ENCODE data around the gene CADM1.

Gene CADM1

DNA sequence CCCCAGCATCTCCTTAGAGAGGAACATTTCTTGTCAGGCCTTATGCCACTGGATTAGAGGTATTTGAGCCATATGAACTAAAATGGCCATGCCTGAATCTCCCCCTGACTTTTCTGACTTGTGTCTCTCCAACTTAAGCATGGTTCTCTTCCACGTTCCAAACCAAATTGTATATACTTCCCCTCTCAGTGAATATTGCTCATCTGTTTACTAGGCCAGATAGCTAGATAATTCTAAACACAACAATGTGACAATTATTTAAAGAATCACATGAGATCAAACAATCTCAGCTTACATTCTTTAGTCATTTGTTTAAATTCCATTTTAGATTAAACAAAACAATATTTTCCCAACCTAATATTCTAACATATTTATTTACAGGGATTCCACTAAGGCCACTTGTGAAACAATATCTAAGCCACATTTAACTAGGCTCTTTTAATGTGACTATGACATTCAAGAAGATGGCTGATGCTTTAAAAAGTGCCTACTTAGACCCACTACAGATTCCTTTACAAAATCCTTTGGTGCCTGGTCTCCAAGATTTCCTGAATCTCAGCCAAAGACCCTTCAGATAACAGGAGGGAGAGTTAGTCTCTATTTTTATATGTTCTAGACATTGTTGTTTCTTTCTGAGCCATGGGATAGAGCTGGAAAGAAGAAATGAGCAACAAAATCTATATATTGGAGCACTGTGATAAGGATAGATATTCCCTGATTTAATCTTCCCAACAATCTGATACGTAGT, 105.7 kb downstream of the CADM1 start:
- no peak for DNase-seq (ENCODE audit: low spot score)

DNA sequence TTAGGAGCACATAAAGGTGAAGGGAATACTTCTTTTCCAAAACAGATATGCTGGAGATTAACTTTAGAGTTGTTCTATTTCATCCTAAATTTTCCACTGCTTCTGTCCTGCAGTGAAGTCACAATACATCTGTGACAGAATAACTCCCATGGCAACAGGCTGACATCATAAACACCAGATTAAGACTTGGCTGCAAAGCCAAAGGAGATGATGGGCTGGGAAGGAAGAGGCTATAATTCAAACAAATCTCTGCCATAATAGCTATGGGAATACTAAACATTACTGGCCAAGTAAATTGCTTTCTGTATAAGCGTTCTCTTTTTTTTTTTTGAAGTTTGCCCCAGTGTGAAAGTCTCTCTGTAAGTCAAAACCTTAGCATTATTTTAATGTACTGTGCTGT, 107.7 kb downstream of the CADM1 start:
- no peak for DNase-seq (ENCODE audit: low spot score)

DNA sequence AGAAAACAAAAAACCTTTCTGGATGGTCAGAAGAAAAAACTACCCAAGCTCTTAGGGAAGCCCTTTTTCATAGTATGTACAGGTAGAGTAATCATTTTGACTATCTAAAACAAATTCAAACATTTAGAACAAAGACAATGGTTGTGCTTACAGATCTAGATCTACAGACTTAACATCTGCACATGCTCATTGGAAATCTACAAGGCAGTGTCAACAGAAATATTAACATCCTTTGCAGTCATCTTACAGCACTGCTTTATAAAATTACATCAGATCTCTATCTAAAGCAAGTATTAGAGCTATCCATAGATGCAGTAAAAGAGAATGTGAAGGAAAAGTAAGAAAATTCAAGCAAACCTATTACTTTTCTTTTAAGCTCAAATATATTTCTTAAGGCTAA, 110.3 kb downstream of the CADM1 start:
- DNase-seq (ENCODE audit: low spot score), result no peak

DNA sequence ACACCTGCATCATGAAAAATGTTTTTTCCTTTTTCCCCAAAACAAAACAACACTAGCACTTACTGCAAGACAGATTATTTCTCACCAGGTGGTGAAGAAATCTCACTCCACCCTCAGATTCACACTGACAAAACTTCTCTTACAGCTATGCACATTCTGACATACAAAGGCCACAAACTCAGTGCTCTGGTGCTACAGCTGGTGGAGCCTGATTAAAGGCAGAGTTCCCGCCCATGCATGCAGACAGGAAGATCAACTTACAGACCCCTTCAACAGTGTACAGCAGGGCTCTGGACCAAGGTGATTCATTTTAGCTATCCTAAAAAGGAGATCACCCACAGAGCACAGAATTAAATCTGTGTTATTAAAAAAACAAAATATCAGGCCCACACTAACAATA, 112.6 kb downstream of the CADM1 start:
- no peak for DNase-seq (ENCODE audit: low spot score)

DNA sequence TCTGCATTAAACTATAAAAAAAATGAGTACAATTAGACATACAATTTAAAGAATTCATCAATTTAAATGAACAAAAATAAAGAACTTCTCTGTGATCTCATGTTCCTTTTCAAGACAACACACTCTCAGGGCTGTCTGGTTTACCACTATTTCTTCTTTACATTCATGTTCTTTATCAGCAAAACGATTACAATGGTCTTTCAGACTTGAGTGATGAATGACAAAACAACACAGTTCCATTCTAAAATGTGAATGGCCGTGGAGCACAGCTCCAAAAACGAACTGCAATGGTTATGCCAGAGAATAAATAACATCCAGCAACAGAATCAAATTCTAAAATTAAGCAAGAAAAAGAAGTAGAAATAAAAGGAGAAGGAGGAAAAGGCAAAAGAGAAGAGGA, 113.1 kb downstream of the CADM1 start:
- DNase-seq (ENCODE audit: low spot score), result no peak

DNA sequence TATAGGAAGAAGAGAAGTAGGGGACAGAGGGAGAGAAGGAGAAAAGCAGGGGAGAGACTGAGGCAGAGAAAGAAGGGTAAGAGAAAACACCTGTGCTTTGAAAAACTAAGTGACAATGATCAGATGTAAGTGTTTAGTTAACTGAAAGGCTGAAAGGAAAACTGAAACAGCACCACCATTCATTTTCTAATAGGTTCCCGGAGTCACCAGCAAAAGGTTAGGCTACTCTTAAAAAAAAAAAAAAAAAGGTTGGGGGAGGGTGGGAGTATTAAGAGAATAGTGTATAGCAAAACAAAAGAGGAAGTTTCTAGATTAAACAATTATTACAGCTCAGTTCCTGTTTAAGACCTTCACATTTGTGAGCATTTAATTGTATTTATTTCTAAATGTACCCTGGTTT, 113.8 kb downstream of the CADM1 start:
- DNase-seq (ENCODE audit: low spot score), result no peak

DNA sequence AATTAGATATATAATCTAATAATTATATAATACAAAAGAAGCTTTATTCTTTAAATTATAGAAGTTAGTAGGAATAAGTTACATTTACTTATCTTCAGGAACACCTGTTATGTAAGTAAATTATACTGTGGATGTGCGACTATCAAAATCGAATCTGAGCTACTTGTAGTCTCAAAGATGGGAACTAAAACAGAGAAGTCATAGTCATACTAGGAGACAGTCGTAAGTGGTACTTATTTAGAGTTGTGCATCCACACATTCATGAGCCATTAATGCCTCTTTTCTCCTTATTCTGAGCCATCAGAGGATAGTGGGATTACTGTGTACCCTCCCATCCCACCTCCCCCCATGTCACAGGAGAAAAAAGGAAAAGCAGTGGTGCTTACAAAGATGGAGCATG, 114.4 kb downstream of the CADM1 start:
- no peak for DNase-seq (ENCODE audit: low spot score)

DNA sequence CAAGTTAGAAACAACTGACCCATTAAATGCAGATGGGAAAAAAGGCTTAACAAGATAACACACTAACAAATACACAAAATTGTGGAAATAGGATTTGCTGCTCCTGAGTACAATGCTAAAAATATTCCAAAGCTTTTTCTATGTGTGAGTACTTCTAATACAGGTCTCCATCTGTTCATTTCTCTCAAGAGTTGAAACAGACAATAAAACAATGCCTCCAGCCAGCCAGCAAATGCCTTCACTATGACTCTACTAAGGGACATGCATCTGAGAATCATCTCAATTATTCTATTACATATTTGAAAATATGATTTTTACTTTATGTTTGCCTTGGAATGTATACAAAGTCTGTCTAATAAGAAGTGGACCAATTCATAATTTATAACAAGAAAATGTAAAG, 119.0 kb downstream of the CADM1 start:
- no peak for DNase-seq (ENCODE audit: low spot score)

DNA sequence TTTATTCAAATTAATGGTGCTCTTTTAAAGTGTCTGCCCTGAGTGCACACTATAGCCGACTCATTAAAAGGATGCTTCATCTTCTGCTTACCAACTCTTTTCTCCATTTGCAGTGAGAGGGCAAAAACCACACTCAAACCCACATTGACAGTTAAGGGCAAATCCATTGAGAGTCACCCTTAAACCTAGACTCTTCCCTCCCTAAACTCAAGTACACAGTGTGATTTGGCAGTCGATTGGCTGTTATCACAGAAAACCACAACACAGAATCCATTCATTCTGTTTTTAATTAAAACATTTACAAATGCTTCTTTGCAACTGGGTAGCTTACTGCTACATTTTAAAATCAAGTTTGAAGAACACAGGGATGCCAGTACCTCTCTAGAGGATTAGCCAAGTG, 120.0 kb downstream of the CADM1 start:
- DNase-seq (ENCODE audit: low spot score), result no peak

DNA sequence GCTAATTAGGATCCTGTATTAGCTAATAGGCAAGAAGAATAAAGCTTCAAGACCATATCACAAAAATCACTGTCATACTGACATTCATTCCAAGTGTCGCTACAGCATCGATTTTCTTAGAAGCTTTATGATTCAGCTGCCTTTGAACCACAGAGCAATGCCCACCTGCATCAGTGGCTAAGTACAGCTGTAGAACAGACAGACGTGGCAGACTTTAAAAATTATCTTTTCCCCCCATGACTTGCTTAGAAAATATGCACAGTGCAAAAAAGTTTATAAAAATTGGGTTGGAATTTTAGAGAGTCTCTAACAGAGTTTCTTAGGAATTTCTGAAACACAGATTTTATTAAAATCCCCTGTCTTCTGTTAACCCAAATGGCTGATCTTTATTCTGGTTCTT, 120.8 kb downstream of the CADM1 start:
- no peak for DNase-seq (ENCODE audit: low spot score)

DNA sequence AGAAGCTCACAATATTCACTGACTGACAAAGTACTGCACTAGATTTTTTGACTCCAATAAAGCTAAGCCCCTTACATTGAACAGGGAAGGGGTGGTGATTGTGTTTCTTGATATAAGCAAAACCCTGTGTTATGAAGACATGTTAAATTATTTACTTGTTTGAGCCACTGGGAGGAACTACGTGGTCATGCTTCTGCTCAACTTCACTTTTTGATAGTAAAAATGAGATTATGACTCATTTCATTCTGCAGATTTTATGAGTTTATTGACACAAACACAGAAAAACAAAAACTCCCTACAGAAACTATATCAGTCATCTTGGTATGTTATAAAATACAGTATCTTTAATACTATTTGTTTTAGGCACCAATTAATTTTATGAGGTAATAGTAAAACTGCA, 124.7 kb downstream of the CADM1 start:
- DNase-seq (ENCODE audit: low spot score), result no peak

DNA sequence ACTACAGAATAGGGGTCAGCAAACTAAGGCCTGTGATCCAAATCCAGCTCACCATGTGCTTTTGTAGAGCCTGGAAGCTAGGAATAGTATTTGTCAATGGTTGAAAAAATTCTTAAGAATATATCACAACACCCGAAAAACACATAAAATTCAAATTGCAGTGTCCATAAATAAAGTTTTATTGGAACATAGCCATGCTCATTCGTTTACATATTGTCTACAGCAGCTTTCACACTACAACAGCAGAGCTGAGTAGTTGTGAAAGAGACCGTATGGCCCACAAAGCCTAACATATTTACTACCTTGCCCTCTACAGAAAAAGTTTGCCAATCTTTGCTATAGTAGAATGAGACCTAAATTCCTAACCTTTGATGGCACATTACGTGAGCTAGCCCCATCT, 125.7 kb downstream of the CADM1 start:
- DNase-seq (ENCODE audit: low spot score), result no peak

DNA sequence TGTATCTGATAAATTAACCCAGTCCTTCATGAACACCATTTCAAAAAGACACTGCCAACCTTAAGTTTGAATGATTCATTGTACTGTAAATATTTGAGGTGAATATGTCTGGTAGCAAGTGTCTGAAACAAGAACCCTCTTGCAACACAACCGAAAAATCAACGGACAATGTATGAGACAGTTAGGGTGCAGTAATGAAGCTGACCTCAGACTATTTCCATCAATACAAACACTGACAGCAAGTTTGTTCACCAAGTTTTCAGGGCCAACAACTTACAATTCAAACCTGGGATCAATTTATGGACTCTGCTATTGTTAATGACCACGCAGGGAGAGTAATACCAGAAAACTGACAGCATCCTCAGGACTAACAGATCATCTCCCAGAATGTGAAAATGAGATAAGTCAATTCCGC, 126.3 kb downstream of the CADM1 start:
- DNase-seq (ENCODE audit: low spot score), result no peak

DNA sequence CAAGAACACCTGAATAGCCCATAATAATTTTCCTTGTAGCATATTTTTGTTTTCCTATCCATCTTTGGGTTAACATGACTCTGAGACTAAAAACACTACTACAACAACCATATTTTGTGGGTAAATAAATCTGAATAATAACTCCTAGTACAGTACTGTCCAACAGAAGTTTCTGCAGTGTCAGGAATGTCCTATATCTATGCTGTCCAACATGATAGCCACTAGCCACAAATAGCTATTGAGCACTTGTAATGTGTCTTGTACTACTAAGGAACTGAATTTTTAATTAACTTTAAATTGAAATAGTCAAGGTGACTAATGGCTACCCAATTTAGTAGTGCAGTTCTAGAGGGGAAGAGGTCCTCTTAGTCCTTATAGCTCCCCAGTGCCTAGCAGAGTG, 135.6 kb downstream of the CADM1 start:
- DNase-seq (ENCODE audit: low spot score), result no peak

DNA sequence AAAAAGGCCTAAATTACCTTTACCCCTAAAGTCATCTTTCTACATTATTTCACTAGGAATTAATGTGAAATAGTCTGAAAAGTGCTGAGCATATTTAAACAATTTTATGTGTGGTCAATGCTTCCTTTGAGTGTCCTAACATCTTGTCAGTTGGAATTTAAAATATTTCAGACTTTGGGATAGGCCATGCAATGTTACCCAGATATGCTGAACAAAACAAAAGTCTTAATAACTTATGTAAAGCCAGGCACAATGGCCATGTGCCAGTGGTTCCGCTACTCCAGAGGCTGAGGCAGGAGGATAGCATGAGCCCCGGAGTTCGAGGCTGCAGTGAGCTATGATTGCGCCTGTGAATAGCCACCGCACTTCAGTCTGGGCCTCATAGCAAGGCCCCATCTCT, 137.4 kb downstream of the CADM1 start:
- no peak for DNase-seq (ENCODE audit: low spot score)

DNA sequence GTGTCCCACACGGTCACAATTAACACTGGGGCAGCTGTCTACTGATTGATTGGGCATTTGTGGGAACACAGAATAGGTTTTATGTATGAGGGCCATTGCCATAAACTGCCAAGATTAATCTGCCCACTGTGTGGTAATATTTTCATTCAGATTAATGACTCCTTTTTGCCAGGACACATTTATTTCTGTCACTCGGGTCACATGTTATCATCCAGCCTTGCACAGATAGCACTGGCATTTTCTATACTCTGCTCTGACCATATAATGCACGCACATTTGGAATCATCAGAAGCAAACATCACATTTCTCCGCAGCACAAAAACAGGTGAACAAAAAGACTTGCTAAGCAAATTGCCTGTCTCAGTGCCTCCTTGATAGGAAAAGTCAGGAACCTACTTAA, 138.3 kb downstream of the CADM1 start:
- DNase-seq (ENCODE audit: low spot score), result no peak

DNA sequence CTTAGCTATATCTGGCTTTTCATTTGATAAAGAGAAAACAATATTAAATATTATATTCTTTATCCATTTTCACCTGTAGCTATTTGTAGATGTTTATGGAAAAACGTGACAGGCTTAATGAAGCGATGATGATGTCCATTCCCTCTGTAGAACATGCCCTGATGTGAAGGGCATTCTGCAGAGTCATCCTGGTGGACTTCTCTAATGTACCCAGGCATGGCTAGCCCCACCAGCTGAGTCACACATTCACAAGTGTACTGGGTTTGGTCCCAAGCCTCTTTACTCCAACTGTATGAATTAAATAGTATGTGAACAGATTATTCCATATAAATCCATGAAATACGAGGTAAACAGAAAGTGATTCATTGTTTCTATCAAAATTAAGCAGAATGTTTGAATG, 139.3 kb downstream of the CADM1 start:
- DNase-seq (ENCODE audit: low spot score), result no peak

DNA sequence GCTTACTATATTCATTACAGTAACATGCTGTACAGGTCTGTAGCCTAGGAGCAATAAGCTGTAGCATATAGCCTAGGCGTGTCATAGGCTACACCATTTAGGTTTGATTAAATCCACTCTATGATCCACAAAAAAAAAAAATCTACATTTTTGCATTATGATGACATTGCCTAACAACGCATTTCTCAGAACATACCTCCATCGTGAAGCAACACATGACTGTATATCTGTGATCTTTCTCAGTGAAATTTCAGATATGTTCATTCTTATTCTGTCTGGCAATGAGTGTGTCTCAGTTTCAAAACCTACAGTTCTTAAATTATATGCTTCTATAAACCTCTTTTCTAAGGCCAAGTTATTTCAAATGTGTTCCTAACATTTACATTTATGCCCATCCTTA, 140.3 kb downstream of the CADM1 start:
- no peak for DNase-seq (ENCODE audit: low spot score)

DNA sequence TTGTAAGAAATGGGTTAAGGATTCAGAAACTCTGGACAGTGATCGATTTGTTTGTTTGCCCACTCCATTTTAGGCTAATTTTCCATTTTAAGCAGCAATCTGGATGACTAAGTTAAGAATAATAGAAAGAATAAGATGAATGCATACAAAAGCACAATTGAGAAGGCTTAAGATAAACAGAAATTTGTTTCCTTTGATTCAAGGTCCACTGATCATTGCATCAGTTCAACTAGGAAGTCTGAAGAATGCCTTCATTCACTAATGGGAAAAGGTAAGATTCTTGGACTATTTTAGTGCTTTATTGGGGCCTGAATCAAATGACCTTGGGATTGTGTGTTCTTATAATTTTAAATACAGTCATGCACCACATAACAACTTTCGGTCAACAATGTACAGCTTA, 140.8 kb downstream of the CADM1 start:
- no peak for DNase-seq (ENCODE audit: low spot score)

DNA sequence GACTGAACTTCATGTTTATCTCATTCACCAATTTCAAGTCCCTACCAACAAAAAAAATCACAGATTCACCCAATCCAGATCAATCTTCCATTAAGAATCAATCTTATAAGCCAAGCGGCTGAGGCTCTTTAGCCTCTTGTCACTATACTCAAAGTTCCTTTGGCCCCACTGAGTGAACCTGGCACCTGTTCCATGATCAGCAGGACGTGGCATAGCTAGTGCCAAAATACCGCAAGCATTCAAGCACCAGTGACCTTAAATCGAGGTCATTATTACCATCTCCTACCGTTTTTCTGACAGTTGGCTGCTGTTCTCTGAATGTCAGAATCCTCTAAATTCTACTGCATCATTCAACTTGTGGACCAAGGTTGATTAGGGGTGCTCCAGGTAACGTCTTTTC, 141.2 kb downstream of the CADM1 start:
- DNase-seq (ENCODE audit: low spot score), result no peak

DNA sequence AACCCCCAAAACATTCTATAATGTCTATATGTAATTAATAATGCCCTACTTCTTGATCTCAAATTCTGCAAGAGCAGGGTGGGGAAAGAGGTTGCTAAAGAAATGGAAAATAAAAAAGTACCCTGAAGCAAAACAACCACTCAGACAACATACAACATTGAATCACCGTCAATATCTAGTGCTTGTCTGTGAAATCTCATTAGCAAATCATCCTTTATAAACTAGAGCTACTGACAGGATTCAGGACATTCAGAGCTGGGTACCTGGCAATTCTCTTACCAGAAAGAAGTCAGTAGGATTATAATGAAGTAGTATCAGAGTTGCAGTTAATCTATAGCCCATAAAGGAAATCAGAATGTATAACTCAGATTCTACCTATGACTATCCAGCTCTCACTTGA, 143.2 kb downstream of the CADM1 start:
- DNase-seq (ENCODE audit: low spot score), result no peak

DNA sequence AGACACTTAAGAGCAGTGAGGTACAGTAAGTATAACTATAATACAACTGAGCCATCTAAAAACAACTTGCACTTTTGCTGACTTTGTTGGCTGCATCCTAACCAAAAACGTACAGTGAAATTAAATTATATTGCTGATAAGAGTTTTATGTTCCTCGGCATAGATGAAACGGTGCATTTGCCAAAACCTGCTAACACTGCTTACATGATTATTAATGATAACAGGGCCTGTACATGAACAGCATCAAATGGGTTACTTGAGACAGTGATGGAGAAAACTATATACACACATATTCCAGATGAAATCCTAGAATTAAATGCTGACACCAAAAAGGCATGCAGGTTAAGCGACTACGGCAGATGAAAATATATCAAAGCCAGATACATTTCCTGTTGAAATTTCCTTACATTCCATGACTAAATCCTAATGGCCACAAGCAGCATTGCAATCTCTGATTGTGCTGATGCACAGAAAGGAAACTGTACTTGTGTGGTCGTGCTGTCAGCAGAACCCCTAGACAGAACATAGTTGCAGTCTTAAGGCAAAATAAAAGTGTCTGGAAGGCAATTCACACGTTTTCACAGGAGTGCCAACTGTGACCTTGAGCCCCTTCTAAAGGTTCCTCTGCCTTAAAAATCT, 143.9 kb downstream of the CADM1 start:
- DNase-seq (ENCODE audit: low spot score), result no peak

DNA sequence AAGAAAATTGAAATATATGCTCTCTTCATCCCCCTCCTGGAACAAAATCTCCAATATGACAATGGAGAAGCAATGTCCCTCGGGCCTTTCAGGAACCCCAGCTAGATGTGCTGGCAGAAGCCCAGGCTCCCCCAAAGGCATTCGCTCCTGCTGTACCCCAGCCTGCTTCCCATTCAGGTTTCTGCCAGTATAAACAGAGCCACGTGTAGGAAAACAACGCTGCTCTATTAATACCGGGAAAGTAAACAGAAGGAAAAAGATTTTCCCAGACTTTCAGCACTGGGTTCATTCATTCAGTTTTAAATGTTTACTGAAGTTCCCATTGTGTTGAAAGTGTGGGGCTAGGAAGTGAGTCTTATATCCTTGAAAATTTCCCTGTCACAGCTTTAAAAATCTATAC, 147.1 kb downstream of the CADM1 start:
- DNase-seq (ENCODE audit: low spot score), result no peak

DNA sequence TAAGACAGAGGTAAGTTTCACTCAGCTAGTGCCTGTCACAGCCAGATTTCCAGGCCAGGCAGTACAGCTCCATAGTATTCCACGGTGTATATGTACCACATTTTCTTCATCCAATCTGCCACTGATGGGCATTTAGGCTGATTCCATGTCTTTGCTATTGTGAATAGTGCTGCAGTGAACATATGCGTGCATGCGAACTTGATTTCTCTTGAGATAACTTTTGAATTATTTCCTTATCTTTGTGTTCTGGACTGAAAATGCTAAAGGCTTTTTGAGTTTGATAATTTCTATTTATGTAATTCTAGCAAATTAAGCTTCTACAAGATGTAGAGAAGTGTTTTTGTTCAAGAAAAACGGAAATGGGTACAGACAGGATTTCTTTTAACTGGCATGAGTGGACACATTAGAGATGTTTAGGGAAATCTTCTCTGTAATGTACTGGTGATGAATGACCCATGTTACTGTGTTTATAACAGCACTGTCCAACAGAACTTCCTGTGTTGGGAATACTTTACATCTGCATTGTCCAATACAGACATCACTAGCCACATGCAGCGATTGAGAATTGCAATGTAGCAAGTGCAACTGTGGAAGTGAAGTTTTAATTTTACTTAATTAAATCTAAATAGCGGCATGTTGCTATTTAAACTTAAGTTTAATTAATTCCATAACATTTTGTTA, 151.3 kb downstream of the CADM1 start:
- DNase-seq (ENCODE audit: low spot score), result no peak

Data from LoVo (cell line).